ENCODE data around the gene ROPN1L. TPM values are rescaled to one million over a fixed set of nuclear protein-coding genes. Genes with fewer than 3 reads are reported as not detected.

ROPN1L gene
- total and polyA plus RNA-seq, 2 donors (not counting 1 experiment from before 2014, with no cell fraction given), result 0.91 TPM; not detected in 1

DNA sequence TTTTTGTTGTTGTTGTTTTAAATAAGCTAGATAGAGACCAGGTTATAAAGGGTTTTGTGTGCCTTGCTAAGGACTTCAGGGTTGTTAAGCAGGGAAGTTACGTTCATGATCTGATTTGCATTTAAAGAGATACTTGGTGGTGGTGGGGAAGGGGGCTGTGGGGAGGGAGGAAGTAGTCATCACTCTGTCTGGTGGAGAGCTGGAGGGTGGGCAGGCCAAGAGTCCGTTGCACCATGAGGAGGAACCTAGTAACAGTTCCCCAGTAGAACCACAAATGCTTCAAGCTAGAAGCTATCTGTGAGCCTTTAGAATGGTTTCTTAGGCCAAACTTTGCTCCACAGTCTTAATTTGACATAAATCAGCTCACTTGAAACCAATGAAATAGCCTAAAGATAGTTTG is 18.7 kb upstream of the ROPN1L start:
- WGBS (ENCODE audit: insufficient coverage), result 6% methylated on average over 2 of the region's 2 CpGs
- no peak overlapping the region for H3K4me2 ChIP-seq (replicated peaks; ENCODE audit: low read depth, low read length, poor library complexity, severe bottlenecking)
- peaks cover 26% of the 10 kb centered on the region for H3K4me1 Mint-ChIP-seq
- H3K27me3 Mint-ChIP-seq, result no peaks in the 10 kb centered on the region
- peaks cover 4 to 8% of the 10 kb centered on the region in 2 donors for H3K4me1 ChIP-seq (ENCODE audit: control insufficient read depth in 2 of 2, insufficient read depth in 2 of 2, low read length in 2 of 2)
- no peak for DNase-seq
- H3K4me3 ChIP-seq (ENCODE audit: control extremely low read depth in 1 of 5, extremely low read depth in 1 of 5, insufficient read depth in 1 of 5, low read depth in 2 of 5, low read length in 4 of 5), result no peak overlapping the region
- peak overlapping the region in 1 of 2 donors; percentile 18 for H3K27ac ChIP-seq (ENCODE audit: low read length in 2 of 2)
- intact Hi-C loops (cut with micrococcal nuclease), result no loop called here
- ATAC-seq (ENCODE audit: low read depth), result peak; percentile 36
- H3K27me3 ChIP-seq (replicated peaks in 1 of 4; ENCODE audit: control extremely low read depth in 1 of 4, control insufficient read depth in 3 of 4, insufficient read depth in 4 of 4, low read length in 3 of 4), result no peaks in the 10 kb centered on the region
- H4K20me1 ChIP-seq (ENCODE audit: control insufficient read depth, insufficient read depth, low read length, poor library complexity, severe bottlenecking), result peaks cover 5% of the 10 kb centered on the region
- peaks cover 10 to 77% of the 10 kb centered on the region in 2 experiments for H3K36me3 ChIP-seq (replicated peaks in 1 of 2; ENCODE audit: control extremely low read depth in 1 of 2, control insufficient read depth in 1 of 2, extremely low read depth in 1 of 2, insufficient read depth in 2 of 2, low read length in 1 of 2)
- TF ChIP-seq EZH2 (IDR thresholded peaks at IDR 0.05; ENCODE audit: borderline replicate concordance, insufficient read depth, low read depth, low read length, poor library complexity, severe bottlenecking), result no peak
- TF ChIP-seq, protein P1, sequence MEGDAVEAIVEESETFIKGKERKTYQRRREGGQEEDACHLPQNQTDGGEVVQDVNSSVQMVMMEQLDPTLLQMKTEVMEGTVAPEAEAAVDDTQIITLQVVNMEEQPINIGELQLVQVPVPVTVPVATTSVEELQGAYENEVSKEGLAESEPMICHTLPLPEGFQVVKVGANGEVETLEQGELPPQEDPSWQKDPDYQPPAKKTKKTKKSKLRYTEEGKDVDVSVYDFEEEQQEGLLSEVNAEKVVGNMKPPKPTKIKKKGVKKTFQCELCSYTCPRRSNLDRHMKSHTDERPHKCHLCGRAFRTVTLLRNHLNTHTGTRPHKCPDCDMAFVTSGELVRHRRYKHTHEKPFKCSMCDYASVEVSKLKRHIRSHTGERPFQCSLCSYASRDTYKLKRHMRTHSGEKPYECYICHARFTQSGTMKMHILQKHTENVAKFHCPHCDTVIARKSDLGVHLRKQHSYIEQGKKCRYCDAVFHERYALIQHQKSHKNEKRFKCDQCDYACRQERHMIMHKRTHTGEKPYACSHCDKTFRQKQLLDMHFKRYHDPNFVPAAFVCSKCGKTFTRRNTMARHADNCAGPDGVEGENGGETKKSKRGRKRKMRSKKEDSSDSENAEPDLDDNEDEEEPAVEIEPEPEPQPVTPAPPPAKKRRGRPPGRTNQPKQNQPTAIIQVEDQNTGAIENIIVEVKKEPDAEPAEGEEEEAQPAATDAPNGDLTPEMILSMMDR (IDR thresholded peaks at IDR 0.05), result no peak
- H3K9me3 Mint-ChIP-seq (ENCODE audit: insufficient read depth), result no peaks in the 10 kb centered on the region
- no peak overlapping the region for H3K9ac ChIP-seq (ENCODE audit: low read length)
- POLR2A ChIA-PET, result interaction anchor here (0.7 kb wide), 1 partner anchor 86 kb away, joined by 4 read pairs; no protein-coding TSS in a partner anchor
- H3K79me2 ChIP-seq (ENCODE audit: control insufficient read depth, insufficient read depth, low read length), result no peaks in the 10 kb centered on the region
- H3K27ac Mint-ChIP-seq, result peak overlapping the region; percentile 78
- no peak overlapping the region for H2AFZ ChIP-seq (ENCODE audit: insufficient read depth, low read depth, low read length, poor library complexity, severe bottlenecking)
- CTCF ChIA-PET, result interaction anchor here (0.9 to 4.0 kb wide), 5 partner anchors 12 to 205 kb away, joined by 3 to 41 read pairs (median 7); no protein-coding TSS in a partner anchor
- no peak overlapping the region for H3K4me3 Mint-ChIP-seq
- no peaks in the 10 kb centered on the region for H3K9me3 ChIP-seq (ENCODE audit: control extremely low read depth in 1 of 3, control insufficient read depth in 2 of 3, insufficient read depth in 1 of 3, low read length in 2 of 3)

DNA sequence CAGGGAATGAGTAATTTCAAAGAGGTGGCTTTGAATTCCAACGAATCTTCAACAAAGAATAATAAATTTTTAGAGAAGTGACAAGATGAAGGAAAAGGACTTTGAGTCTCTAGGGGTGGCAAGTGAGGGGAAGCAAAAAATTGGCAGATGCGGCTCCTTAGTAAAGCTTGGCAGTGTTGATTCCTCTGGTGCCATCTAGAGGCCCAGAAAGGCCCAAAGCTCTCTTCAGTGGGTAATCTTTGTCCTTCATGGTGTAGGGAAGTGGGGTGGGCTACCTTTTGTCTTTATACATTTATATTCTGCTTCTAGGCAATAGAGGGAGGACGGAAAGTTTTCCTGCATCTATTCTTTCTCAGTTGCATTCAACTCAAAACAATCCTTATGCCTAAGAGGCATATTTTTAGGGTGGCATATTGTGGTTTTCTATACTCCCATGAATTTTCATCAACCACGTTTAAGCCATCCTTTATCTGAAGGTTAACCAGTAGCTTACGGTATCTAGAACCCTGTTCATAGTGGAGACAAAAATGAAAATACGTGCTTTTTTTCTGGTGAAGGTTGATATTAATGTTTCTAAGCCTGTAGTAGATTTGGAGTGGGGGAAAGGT is 17.5 kb upstream of the ROPN1L start:
- H3K27ac ChIP-seq (ENCODE audit: low read length in 2 of 2), result no peak overlapping the region
- no peaks in the 10 kb centered on the region for H3K79me2 ChIP-seq (ENCODE audit: control insufficient read depth, insufficient read depth, low read length)
- H3K4me2 ChIP-seq (replicated peaks; ENCODE audit: low read depth, low read length, poor library complexity, severe bottlenecking), result no peak overlapping the region
- peaks cover 5% of the 10 kb centered on the region for H4K20me1 ChIP-seq (ENCODE audit: control insufficient read depth, insufficient read depth, low read length, poor library complexity, severe bottlenecking)
- no peaks in the 10 kb centered on the region for H3K9me3 ChIP-seq (ENCODE audit: control extremely low read depth in 1 of 3, control insufficient read depth in 2 of 3, insufficient read depth in 1 of 3, low read length in 2 of 3)
- Mint-ChIP-seq H3K4me1 (peaks cover 26% of the 10 kb centered on the region), H3K27ac (no peak overlapping the region), H3K4me3 (no peak overlapping the region), H3K9me3 (ENCODE audit: insufficient read depth) (no peaks in the 10 kb centered on the region), H3K27me3 (no peaks in the 10 kb centered on the region)
- POLR2A ChIA-PET, result no interaction called here
- TF ChIP-seq, protein P1 (IDR thresholded peaks at IDR 0.05), result peak; percentile 55
- TF ChIP-seq EZH2 (IDR thresholded peaks at IDR 0.05; ENCODE audit: borderline replicate concordance, insufficient read depth, low read depth, low read length, poor library complexity, severe bottlenecking), result no peak
- peak; percentile 53 for DNase-seq
- CTCF ChIA-PET, result interaction anchor here (0.9 to 4.0 kb wide), 7 partner anchors 9 to 159 kb away, joined by 3 to 41 read pairs (median 3); no protein-coding TSS in a partner anchor
- 20% methylated on average over 1 of the region's 6 CpGs for WGBS (ENCODE audit: insufficient coverage)
- H3K9ac ChIP-seq (ENCODE audit: low read length), result no peak overlapping the region
- ATAC-seq (ENCODE audit: low read depth), result peak; percentile 45
- H3K27me3 ChIP-seq (replicated peaks in 1 of 4; ENCODE audit: control extremely low read depth in 1 of 4, control insufficient read depth in 3 of 4, insufficient read depth in 4 of 4, low read length in 3 of 4), result no peaks in the 10 kb centered on the region
- H3K4me1 ChIP-seq (ENCODE audit: control insufficient read depth in 2 of 2, insufficient read depth in 2 of 2, low read length in 2 of 2), result peaks cover 4 to 8% of the 10 kb centered on the region in 2 donors
- H2AFZ ChIP-seq (ENCODE audit: insufficient read depth, low read depth, low read length, poor library complexity, severe bottlenecking), result no peak overlapping the region
- no peak overlapping the region for H3K4me3 ChIP-seq (ENCODE audit: control extremely low read depth in 1 of 5, extremely low read depth in 1 of 5, insufficient read depth in 1 of 5, low read depth in 2 of 5, low read length in 4 of 5)
- intact Hi-C loops (cut with micrococcal nuclease), result no loop called here
- H3K36me3 ChIP-seq (replicated peaks in 1 of 2; ENCODE audit: control extremely low read depth in 1 of 2, control insufficient read depth in 1 of 2, extremely low read depth in 1 of 2, insufficient read depth in 2 of 2, low read length in 1 of 2), result peaks cover 10 to 69% of the 10 kb centered on the region in 2 experiments
